Cerebellar cortex (tissue), 1 donor: ENCODE measurements around the gene FAT4.

ENCODE experiments used
- DNase-seq: peaks from one replicate; pipeline ENCODE4 v3.0.0-alpha.2; 2015; ENCODE audit warnings: low spot score

The FAT4 gene

DNA sequence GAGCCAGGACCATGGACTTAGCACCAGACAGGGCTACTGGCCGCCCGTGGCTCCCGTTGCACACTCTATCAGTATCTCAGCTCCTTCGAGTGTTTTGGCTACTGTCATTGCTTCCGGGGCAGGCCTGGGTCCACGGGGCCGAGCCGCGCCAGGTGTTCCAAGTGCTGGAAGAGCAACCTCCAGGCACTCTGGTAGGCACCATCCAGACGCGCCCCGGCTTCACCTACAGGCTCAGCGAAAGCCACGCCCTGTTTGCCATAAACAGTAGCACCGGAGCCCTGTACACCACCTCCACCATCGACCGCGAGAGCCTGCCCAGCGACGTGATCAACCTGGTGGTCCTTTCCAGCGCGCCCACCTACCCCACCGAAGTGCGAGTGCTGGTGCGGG, 1.6 kb downstream of the FAT4 start:
- DNase-seq = no peak

DNA sequence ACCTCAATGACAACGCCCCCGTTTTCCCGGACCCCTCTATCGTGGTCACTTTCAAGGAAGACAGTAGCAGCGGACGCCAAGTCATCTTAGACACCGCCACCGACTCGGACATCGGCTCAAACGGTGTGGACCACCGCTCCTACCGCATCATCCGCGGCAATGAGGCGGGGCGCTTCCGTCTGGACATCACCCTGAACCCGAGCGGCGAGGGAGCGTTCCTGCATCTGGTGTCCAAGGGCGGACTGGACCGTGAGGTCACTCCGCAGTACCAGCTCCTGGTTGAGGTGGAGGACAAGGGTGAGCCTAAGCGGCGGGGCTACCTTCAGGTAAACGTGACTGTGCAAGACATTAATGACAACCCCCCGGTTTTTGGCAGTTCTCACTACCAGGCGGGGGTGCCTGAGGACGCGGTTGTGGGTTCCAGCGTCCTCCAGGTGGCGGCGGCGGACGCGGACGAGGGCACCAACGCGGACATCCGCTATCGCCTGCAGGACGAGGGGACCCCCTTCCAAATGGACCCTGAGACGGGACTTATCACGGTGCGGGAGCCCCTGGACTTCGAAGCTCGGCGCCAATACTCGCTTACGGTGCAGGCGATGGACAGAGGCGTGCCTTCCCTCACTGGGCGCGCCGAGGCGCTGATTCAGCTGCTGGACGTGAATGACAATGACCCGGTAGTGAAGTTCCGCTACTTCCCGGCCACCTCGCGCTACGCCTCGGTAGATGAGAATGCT, 2.2 kb downstream of the FAT4 start:
- DNase-seq = no peak

DNA sequence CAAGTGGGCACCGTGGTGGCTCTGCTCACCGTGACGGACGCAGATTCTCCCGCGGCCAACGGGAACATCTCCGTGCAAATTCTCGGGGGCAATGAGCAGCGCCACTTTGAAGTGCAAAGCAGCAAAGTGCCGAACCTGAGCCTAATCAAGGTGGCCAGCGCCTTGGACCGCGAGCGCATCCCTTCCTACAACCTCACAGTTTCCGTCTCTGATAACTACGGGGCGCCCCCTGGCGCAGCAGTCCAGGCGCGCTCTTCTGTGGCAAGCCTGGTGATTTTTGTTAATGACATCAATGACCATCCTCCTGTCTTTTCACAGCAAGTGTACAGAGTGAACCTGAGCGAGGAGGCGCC, 2.7 kb downstream of the FAT4 start:
- no peak for DNase-seq

DNA sequence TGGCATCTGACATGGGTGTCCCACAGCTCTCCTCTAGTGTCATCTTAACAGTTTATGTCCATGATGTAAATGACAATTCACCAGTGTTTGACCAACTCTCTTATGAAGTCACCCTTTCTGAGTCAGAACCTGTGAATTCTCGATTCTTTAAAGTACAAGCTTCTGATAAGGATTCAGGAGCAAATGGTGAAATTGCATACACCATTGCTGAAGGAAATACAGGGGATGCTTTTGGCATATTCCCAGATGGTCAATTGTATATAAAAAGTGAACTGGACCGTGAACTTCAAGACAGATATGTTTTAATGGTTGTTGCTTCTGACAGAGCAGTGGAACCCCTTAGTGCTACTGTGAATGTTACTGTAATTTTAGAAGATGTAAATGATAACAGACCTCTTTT, 4.6 kb downstream of the FAT4 start:
- DNase-seq = no peak

DNA sequence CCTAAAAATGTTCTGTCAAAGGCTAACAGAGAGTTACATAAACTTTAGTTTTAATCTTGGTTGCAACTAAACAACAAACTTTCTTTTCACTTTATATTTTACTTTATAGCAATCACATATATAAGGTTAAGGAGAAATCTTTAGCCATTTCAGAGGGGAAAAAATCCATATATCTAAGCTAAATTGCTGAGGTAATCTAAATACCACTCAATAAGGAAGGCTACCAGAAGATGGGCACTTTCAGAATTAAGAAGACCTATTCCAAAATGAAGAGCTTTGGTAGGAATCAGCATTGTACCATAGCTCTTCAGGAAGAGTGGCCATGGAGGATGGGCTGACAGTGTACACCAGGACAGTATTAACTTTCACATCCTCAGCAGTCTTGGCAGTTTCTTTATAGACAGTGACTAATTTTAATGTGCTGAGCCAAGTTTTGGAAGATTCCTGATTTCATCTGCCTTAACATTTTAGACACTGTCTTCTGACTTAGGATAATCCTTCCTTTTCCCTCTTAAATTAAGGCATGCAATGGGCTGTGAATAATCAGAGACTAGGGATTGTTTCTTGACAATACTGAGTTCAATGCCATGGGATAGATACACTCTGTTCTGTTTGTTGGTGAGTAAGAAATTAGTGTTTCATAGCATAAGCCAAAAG, 7.1 kb downstream of the FAT4 start:
- DNase-seq = no peak

DNA sequence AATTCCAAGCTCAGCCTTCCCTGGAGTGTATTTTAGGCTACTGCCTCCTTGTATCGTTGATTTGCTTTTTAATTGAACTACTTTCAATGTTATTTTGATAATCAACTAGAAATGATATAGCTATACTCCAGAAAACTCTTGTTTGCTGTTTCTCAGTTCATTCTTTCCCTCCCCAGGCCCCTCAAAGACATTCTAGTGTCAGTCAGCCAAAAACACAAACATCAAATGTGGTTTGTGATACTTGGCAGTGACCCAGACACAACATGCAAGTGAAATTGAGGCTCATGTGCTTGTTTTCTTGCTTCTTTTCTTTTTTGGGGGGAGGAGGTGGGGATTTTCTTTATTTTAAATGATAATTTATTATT, 7.6 kb downstream of the FAT4 start:
- no peak for DNase-seq

DNA sequence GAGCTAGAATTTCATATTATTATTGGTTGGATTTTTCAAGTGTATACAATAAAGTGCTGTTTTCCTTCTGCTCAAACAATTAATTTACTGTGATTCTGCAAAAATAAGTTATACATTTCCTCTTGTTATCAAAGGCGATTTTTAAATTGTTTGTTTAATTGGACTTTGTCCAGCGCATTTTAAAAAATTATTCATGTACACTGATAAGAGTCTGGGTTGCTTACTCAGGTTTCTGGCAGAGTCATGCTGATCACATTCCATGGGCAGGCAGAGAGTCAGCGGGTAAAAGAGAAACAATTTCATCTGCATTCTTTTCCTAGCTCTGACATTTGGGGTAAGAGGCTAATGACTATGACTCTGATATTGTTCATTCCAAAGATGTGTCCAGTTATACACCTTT, 8.9 kb downstream of the FAT4 start:
- no peak for DNase-seq

DNA sequence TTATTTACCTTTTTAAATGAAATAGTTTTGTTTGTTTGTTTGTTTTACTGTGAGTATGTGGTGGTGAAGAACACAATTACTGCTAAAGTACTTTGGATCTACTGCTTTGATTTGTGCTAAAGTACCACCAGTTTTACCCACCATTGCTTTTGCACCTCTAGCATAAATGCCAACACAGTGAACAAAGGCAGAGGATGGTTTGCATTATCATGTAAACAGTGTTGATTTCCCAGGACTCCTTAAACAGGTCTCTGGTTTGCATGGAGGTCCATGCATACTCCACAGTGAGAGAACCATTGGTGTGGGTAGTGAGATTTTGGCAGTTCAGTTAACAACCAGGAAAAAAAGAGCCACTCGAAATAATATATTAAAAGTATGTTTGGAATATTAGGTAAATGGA, 11.0 kb downstream of the FAT4 start:
- DNase-seq = no peak

DNA sequence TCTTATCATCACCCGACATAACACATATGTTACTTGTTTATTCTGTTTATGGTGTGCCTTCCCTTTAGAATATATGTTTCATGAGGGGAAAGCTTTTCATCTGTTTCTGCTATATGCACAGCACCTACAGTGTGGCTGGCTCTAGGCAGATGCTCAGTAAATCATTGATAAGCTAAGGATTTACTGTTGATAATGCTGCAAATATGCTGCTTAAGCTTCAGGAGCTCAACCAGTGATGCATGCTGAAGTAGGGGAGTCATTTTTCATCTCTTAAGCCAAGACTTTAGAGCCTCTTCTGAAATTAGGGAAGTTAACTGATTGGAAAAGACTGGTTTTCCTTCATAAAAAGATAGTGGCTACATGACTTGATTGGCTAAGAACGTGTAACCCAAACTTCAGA, 16.4 kb downstream of the FAT4 start:
- DNase-seq = no peak

DNA sequence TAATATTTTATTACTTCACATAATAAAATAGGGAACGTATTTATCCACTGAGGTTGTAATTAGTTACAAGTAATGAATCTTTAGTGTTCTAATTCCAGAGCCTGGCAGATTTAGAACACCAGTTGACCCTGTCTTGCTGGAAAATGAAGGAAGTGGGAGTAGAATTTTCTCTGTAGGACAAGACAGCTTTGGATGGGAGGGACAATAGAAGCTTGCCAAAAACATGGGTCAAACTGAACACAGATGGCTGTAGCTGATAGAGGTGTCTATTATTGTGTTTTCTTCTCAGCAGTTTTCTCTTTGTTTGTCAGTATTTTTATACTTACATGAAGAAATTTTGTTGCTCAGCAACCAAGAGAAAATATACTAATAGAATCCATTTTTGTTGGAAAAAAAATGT, 20.2 kb downstream of the FAT4 start:
- no peak for DNase-seq

DNA sequence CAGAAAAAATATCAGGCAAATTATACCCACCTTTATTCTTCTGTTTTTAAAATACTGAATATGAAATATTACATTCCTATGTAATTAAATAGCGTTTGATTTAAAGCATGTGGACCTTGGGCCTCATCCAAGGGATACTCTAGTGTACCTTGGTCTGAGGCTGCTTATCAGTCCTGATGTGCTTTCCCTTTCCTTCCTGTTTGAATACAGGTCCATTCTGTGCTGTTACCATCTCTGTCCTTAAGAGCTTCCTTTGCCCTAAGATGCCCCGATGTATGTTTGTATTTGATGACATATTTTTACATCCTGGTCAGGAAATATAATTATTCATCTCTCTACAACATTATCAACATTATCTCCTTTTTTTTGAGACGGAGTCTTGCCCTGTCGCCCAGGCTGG, 24.1 kb downstream of the FAT4 start:
- DNase-seq = no peak

DNA sequence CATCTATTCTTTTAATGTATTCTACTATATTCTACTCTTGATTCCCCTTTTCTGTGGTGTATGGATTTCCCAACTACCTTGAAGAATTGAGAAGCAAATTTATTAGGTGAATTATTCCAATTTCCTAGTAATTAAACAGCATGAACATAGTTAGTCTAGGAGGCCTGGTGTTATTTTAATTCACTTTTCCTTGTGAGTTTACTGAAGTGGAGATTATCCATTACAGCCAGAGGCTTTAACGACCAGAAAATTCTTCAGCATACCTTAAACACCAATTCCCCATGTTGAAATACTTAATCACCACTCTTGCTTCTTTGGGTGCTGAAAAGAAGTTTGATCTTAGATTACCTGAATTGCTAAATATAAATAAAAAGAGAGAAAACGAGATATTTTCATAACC, 29.4 kb downstream of the FAT4 start:
- no peak for DNase-seq

DNA sequence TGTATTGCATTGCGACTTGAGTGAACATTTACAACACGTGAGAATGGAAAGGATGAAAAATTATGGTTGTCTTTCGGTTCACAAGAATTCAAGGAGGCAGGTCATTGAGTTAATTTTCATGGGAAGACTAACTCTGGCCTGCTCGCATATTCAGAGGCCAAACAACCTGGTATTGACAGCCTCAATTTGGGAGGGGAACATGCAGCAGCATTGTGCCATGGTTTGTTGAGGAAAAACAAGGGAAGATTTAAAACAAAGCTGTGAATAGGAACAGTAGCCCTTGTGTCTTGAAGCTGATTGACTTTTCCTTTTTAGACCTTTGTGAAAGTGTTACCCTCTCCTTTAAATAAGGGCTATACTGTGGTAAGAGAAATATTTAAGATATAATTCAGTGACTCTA, 31.9 kb downstream of the FAT4 start:
- no peak for DNase-seq

DNA sequence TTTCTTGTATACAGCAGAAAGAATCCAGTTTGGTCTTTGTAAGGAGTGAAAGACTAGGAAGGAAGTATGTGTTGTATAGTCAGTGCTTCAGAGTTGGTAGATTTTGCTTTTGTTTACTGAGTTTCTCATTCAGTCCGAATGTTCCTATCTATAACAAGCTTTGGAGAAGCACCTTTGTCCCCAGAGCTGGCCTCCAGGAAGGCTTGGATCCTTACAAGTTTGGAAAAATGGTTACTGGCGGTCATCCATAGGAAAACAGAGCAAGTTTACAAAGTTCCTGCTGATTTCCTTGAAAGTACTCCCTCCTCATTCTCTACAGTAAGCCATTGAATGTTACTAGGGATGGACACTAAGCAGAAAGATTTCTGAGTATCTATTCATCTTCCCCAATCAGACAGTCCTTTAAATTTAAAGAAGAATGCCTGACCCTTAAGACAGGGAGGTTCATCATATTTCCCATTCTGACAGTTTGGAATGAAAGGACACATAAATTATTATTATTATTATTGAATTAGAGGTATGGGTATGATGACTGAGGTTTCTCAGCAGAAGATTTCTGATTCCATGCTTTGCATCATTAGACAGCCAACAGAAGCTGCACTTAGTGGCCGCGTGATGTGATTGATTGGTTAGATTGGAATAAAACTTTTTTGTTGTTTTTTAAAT, 35.8 kb downstream of the FAT4 start:
- DNase-seq = no peak

DNA sequence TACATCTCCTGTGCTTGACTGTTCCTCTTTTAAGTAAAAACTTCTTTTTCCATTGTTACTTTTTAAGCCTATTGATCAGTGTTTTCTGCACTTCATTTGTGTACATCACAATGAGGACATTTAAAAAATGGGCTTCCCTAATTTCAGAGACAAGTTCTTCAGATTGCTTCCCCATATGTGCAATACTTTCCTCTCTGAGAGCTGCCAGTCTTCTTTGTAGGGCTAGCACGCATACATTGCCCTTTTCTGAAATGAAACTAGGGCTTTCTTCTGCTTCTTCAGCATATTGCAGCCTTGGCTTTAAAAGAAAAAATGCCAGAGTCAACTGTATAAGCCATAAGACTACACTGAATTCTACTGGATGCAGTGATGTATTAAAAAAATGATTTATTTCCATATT, 37.8 kb downstream of the FAT4 start:
- DNase-seq = no peak

DNA sequence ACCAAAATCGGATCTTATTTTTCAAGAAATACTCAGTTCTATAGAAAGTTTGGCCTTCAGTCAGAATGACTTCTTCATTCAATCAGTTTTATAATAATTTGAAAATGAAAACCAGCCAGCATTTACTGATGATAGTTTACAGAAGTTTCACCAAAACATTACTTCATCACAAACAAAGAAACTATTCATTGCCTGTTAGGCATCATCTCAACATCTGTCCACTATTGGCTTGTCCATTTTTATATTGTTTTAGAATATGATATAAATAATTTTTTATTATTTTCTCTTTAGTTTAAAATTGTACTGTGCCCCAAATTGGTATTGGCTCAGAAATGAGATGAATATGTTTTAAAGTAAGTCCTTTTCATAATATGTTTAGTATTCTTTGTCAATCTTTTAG, 38.4 kb downstream of the FAT4 start:
- no peak for DNase-seq

DNA sequence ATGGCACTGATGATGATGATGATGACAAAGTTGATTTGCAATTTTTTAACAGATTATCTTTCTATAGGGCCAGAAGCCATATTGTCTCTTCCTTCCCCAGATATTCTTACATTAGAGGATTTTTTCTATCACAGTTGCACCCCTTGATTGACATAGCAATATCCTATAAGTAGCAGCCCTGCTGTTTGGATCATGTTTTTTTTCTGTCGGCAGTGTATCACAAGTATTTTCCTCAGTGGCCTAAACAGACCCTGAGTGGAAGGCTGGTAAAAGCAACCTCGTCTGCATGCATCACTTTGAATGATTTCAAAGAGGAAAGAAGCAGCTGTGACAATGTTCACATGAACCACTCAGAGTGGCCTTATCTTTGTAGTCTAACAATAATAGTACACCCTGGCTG, 41.0 kb downstream of the FAT4 start:
- DNase-seq = no peak

DNA sequence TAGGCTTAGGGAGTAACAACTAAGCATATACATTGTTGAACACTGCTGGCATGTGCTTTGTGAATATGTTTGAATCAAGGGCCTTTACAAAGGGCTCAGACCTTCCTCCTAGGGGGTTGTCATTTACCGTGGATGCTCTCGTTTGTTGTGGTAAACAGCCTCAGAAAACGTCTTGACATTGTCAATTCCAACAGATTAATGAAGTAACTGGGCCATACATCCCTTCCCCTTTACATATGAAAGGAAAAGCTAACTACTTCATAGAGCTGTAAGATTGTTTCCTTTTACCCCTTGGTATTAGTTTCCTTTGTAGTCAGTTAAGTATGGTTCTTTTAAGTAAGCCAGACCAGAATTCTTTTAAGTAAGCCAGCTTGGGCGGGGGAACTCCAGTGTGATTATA, 42.9 kb downstream of the FAT4 start:
- DNase-seq = no peak

DNA sequence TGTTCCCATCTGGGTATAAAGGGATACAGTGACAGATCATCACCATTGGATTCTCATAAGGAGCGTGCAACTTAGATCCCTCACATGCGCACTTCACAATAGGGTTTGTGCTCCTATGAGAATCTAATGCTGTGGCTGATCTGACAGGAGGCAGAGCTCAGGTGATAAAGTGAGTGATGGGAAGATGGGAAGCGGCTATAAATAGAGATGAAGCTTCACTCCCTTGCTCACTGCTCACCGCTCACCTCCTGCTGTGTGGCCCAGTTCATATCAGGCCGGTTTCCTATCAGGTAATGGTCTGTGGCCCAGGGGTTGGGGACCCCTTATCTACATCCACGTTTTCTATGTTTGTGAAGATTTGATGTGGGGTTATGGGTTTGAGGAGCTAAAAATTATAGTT, 43.7 kb downstream of the FAT4 start:
- no peak for DNase-seq

DNA sequence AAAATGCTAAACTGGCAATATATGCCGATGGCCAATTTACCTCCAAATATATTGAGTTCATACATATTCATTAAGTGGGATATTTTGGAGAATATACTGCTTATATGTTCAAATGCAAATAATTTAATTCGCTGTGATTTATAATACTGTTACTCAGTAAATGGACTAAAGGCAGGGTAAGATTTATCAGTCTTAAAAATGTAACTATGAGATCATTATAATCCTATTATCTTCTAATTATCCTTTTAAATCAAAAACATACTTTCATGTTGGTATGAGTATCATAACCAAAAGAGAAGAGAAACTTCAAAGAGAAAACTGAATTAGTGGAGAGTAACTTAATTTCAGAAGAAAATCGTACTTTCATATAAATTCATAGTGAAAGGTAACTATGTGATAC, 44.6 kb downstream of the FAT4 start:
- no peak for DNase-seq

DNA sequence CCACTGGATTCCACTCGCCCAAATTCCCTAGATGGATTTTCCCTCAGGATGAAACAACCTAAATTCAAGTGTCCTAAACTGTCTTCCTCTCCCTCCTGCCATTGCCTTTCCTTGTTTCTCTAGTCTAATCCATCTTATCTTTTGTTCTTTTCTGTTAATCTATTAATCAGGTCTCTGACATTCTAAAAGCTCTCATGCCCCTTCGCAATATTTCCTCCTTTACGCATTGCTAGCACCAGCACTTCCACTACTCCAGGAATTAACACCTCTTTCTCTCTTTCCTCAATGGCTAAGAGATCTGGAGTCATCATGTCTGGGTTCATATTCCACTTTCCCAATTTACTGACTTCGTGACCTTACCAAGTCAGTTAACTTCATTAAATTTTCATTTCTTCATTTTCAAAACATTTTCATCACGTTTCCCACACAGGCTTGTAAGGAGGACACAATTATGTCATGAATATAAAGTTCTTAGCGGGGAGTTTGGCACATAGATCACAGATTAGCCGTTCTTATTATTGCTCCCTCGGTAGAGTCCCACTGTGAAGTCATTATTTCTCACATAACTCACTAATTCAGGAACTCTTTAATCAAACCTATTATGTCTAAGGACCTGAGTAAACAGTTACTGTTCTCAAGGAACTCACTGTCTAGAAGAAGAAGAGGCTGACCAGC, 45.3 kb downstream of the FAT4 start:
- DNase-seq = no peak

DNA sequence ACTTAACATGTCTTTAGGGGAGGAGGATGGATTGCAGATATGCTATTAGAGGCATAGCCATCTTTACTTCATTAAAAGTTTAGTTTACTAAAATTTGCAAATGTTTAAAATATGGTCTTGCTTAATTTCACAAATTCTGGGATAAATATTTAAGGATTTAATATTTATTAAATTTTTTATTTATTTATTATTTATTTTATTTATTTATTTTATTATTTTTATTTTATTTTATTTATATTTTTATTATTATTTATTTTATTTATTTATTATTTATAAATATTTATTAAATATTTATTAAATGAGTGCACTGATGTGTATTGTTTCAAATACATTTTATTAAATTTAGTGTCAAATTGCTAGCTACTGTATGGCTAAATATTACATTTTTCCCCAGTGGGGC, 46.0 kb downstream of the FAT4 start:
- DNase-seq = no peak
